HepG2 (cell line): ENCODE data around the gene SNRPF.

Source experiments
- ELF1 ChIP-seq: sonication (generic); formaldehyde crosslinking; IDR thresholded peaks from 2 replicates; pipeline ENCODE4 v1.4.0; 2020; ENCODE audit warnings: missing genetic modification reagents
- EP300 ChIP-seq, 3 experiments: sonication (generic) in 1 of 3; formaldehyde crosslinking in 1 of 3; IDR thresholded peaks; 2 replicates each; pipeline versions ENCODE4 v1.5.1 to v1.6.1; 2011 to 2020; ENCODE audit warnings: low read depth in 2 of 3, low read length in 2 of 3, borderline replicate concordance in 1 of 3, improper control_type of control experiment in 1 of 3, mild to moderate bottlenecking in 1 of 3, missing genetic modification reagents in 1 of 3, moderate library complexity in 1 of 3
- EZH2 ChIP-seq: conservative IDR thresholded peaks from 2 replicates; pipeline ENCODE4 v1.6.1; 2012; ENCODE audit warnings: mild to moderate bottlenecking, low read depth, low read length, moderate library complexity
- MED1 ChIP-seq: sonication (generic); formaldehyde crosslinking; IDR thresholded peaks from 2 replicates; pipeline ENCODE4 v1.4.0; 2020; ENCODE audit warnings: missing genetic modification reagents
- MTF1 ChIP-seq: sonication (generic); formaldehyde crosslinking; IDR thresholded peaks from 2 replicates; pipeline ENCODE4 v1.5.0; 2020; ENCODE audit warnings: missing genetic modification reagents
- NONO ChIP-seq, 2 experiments: fragments of 450-650 bp in 1 of 2; sonication (generic) in 1 of 2; formaldehyde crosslinking in 1 of 2; IDR thresholded peaks in 1 of 2; conservative IDR thresholded peaks in 1 of 2; 2 replicates each; pipeline versions ENCODE4 v1.6.1 to v1.8.0; 2017 to 2022; ENCODE audit warnings: mild to moderate bottlenecking in 1 of 2, missing genetic modification reagents in 1 of 2, moderate library complexity in 1 of 2
- REL ChIP-seq: sonication (generic); formaldehyde crosslinking; conservative IDR thresholded peaks from 2 replicates; pipeline ENCODE4 v1.8.0; 2022; ENCODE audit warnings: mild to moderate bottlenecking, missing genetic modification reagents, moderate library complexity
- SKIL ChIP-seq: sonication (generic); formaldehyde crosslinking; IDR thresholded peaks from 2 replicates; pipeline ENCODE4 v1.8.0; 2022; ENCODE audit warnings: missing genetic modification reagents, mild to moderate bottlenecking, moderate library complexity, borderline replicate concordance
- TAF1 ChIP-seq: sonication (generic); formaldehyde crosslinking; IDR thresholded peaks from 2 replicates; pipeline ENCODE4 v1.4.0; 2020; ENCODE audit warnings: missing genetic modification reagents
- TIGD3 ChIP-seq: sonication (generic); formaldehyde crosslinking; IDR thresholded peaks from 2 replicates; pipeline ENCODE4 v1.5.1; 2020; ENCODE audit warnings: mild to moderate bottlenecking, missing genetic modification reagents, borderline replicate concordance
- ZHX1 ChIP-seq: sonication (generic); formaldehyde crosslinking; IDR thresholded peaks from 2 replicates; pipeline ENCODE4 v1.8.1; 2022; ENCODE audit warnings: low read depth, mild to moderate bottlenecking, missing genetic modification reagents
- ZNF121 ChIP-seq: sonication (generic); formaldehyde crosslinking; IDR thresholded peaks from 2 replicates; pipeline ENCODE4 v1.5.0; 2020; ENCODE audit warnings: mild to moderate bottlenecking, missing genetic modification reagents
- ZNF142 ChIP-seq: sonication (generic); formaldehyde crosslinking; IDR thresholded peaks from 2 replicates; pipeline ENCODE4 v1.4.0; 2020; ENCODE audit warnings: missing genetic modification reagents
- ZNF282 ChIP-seq: fragments of 450-650 bp; IDR thresholded peaks from 2 replicates; pipeline ENCODE4 v1.6.1; 2018; ENCODE audit not compliant: partially characterized antibody

- no peak for TF ChIP-seq TIGD3 (CRISPR knock-in tag)
- no peak for TF ChIP-seq ZHX1 (CRISPR knock-in tag)
- no peak for TF ChIP-seq ZNF282
- no peak for TF ChIP-seq REL (CRISPR knock-in tag)
- no peak for TF ChIP-seq NONO (IDR thresholded peaks at IDR 0.05)
- TF ChIP-seq NONO (CRISPR knock-in tag; conservative IDR thresholded peaks at IDR 0.05), result no peak
- no peak for TF ChIP-seq ZNF142 (CRISPR knock-in tag)
- no peak for TF ChIP-seq SKIL
- no peak for TF ChIP-seq TAF1
- TF ChIP-seq ZNF121 (CRISPR knock-in tag), result no peak
- TF ChIP-seq MED1, result no peak
- TF ChIP-seq EZH2, result no peak
- no peak for TF ChIP-seq EP300 (IDR thresholded peaks at IDR 0.05; ENCODE audit: low read depth in 2 of 2, low read length in 2 of 2)
- no peak for TF ChIP-seq EP300 (CRISPR knock-in tag; IDR thresholded peaks at IDR 0.05; ENCODE audit: borderline replicate concordance)
- no peak for TF ChIP-seq ELF1
- TF ChIP-seq MTF1, result no peak
These were observed 32.2 kb downstream of the SNRPF start for GRCh38 chr12:95890958-95891357.
